ENCODE data around the gene ANKRD44.
"Not testable (repeated sequence)": the region's sequence is repeated elsewhere in the genome, so short reads cannot be mapped to it uniquely, and the experiment has no call there.

The ANKRD44 gene

DNA sequence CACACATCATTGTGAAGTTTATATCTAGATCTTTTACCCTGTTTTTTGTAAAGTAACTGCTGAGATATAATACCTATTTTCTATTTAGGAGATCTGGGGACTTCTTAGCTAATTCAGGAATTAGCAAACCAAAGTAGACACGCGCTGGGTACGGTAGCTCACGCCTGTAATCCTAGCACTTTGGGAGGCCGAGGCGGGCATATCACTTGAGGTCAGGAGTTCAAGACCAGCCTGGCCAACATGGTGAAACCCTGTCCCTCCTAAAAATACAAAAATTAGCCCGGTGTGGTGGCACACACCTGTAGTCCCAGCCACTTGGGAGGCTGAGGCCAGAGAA lies 23.0 kb downstream of the ANKRD44 start:
- DNase-seq (ENCODE audit: low spot score): not testable (repeated sequence)

DNA sequence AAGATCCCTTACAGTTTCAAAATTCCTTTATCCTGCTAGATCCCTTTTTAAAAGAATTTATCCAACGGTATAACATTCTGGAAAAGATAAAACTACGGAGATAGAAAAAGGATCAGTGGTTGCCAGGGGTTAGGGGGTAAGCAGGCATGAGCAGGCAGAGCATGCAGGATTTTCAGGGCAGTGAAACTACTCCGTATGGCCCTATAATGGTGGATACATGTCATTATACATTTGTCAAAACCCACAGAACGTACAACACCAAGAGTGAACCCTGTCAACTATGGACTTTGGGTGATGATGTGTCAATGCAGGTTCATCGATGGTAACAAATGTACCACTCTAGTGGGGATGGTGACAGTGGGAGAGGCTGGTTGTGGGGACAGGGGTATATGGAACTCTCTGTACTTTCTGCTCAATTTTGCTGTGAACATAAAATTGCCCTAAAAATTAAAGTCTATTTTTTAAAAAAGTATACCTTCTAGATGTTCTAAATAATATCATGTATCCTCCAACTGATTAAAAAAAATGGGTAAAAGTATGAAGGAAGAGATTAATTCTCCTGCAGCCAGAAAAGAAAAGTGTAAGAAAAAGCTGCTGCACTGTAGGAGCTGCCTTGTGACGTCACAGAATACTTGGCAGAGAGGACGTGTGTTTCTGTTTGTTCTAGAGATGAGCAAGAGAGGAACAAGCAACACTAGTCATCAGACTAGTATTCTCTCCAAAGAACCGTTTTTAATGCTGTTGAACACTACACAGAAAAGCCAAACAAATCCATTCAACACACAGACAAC lies 23.6 kb downstream of the ANKRD44 start:
- DNase-seq (ENCODE audit: low spot score): peak; percentile 80

DNA sequence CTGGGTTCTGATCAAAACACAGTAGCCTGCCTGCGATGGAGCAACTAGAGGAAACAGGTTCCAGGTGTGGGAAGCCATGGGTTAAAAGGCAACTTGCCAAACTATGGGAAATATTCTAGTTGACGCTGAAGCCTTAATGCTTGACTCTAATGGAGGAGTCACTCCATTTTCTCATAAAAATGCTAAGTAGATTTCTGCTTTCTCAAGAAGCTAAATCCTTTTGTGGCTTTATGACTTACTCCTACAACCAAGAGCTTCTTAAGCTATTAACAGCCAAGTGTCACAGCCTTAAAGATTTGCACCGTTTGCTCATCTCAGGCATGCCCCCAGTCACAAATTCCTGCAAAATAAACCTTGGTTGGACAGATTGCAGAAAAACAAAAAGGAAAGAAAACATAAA lies 25.2 kb downstream of the ANKRD44 start:
- DNase-seq (ENCODE audit: low spot score): no peak

DNA sequence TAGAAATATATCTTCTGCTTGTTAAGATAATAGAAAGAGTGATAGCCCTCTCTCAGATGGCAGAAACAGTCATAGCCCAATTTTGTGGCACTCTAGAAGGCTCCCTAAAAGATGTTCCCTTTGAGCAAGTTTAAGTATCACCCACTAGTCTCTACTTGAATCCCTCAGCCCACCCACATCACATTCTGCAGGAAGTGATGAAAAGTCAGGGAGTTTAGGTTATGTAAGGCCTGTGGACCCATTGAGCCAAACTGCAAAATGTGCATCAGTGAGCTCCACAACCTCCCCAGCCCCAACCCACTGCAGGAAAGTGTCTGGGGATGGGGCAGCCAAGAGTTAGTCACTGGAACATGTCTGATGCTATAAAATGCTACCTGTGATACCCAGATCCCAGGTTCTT lies 25.6 kb downstream of the ANKRD44 start:
- no peak for DNase-seq (ENCODE audit: low spot score)

DNA sequence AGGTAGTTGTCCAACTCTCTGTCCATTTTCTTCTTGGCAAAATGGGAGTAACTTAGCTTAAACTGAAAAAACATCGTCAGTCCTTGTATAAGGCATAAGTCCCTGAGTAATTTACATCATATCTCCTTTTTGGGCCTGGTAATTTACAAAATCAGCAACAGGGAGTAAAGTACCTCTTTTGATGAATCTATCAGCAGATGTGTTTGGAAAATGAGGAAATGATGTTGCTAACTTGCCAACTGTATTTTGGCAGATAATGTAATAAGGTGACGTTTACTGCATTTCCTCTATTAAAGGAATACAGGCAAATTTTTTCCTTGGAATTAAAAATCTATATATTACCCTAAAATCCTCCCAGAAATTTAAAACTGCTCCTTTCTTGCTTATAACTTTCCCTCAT lies 29.2 kb downstream of the ANKRD44 start:
- DNase-seq (ENCODE audit: low spot score): no peak

DNA sequence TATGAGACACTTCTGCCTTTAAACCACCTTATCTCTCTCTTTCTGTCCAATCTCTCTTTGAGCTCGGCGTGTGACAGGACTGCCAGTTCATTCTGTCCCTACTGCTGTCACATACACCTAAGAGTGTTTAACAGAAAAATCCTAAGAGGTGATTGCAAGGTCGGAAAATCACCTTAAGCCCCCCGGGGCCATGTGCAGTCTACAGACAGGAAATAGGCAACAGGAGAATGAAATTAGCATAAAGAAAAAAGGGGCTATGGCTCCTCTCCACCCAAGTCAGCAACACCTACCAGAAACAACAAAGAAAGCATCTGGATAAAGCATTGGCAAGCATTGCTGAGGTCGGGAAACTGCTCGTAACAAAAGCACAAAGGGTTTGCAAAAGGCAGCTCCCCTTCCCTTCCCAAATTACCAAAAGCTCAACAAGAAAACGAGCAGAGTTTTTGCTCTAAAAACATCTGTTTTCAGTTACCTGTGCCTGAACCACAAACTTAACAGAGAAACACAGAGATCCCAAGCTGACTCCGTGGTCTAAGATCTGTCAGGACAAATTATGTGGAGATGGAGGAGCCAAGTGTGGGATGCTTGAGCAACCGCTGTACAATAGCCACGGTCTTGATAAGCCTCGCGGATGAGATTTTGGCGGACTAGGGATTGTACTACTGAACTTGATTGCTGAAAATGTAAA lies 30.4 kb downstream of the ANKRD44 start:
- DNase-seq (ENCODE audit: low spot score): no peak

DNA sequence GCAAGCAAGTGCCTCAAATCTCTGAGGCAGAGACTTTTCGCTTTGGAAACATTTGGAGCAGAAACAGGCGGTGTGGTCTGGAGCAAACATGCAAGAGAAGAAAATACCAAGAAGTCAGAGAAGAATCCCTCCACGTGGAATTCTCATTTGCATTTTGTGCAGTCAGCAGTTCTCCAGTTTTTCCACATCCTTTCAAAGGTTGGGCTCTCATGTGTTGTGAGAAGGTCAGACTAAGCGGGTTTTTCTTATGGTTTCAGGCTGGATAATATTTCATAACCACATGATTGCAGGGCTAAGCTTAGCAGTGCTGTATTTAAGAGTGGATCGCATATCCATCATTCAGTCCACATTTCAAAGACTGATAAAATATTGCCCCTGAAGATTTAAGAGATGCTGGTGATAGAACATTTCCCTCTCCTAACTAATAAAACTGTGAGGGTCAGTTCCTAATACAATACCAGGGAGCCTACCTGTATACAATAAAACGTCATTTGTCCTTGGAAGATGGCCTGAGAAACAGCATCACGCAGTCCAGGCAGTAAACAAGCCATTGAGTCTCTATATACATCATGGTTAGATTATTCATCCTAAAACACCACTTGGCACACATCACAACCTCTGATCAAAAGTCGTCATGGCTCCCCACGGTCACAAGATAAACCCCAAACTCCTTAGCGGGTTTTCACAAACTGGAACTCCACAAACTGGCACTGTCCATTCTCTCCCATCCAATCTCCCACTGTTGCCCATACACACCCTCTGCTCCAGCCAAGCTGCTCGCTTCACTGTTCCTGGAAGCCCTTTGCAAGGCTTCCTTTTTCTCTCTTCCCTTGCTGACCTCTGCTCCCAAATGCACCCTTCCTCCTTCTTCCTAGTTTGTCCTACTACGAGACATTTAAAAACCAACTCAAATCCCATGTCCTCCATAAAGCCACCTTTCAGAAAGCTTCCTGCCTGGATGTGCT lies 31.5 kb downstream of the ANKRD44 start:
- DNase-seq (ENCODE audit: low spot score): no peak

DNA sequence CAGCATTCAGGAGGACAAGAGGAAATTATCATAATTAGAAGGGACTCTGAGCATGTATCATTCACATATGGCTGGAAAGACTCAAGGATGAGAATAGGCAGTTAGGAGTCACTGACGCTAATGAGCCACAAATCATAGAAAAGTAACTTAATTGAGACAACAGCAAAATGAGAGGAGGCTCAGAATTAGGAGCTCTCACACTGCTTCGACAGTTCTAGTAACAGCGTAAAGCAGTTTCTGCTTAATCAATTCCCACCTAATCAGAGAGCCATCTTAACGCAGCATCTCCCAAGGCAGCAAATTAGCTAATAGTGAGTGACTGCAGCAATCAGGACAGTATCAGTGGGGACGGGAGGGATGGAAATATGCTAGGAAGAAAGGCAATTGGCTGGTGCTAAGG lies 32.8 kb downstream of the ANKRD44 start:
- DNase-seq (ENCODE audit: low spot score): no peak

DNA sequence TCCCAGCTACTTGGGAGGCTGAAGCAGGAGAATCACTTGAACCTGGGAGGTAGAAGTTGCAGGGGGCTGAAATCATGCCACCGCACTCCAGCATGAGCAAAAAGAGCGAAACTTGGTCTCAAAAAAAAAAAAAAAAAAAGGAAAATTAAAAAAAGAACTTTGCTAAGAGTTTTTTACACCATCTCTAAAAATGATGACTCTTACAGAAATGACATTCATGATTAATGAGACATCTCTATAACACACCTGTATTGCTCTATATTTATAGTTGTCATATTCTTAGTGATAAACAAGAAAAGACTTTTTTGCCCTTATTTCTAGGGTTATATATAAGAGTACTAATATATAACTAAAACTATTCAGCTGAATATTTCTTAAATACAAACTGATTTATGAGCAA lies 34.4 kb downstream of the ANKRD44 start:
- no peak for DNase-seq (ENCODE audit: low spot score)

DNA sequence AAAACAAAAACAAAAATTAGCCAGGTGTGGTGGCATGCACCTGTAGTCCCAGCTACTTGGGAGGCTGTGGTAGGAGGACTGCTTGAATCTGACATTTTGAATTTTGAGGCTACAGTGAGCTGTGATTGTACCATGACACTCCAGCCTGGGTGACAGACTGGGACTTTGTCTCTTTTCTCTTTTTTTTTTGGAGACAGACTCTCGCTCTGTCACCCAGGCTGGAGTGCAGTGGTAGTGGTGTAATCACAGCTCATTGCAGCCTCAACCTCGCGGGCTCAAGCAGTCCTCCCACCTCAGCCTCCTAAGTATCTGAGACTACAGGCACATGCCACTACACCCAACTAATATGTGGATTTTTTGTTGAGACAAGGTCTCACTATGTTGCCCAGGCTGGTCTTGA lies 35.6 kb downstream of the ANKRD44 start:
- DNase-seq (ENCODE audit: low spot score): no peak

DNA sequence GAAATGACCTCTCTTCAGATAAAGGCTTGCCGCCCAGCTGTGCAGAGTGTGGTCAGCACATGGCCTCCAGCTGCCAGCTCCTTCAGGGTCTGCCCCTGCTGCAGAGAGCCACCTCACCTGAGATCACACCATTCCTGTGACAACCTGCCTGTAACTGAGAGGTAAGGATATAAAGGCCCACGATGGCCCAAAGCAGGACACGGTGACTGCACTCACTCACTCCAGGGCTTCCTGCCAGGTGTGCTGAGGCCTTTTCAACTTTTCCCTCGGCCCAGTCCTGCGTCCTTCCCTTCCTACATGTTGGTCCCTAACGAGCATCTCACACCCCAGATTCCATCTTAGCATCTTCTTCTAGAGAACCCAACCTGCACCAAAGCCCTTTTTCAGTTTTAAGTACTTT lies 36.2 kb downstream of the ANKRD44 start:
- DNase-seq (ENCODE audit: low spot score): no peak

DNA sequence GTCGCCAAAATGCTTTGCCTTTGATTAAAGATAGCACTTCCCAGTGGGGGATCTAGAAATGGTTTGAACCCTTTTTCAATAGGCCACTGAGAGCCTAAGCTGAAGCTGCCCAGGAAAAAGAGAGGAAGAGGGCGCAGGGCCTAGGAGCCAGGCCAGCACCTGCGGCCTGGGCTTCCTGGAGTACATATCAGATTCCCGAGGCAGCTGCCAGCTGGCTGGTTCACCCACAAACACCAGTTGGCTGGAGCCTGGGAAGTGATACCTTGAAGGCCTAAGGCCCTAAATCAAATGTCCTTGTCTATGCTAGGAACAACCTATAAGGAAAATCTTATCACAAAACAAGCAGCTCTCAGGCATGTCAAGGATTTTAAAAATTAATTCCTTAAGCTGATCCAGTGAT lies 37.1 kb downstream of the ANKRD44 start:
- DNase-seq (ENCODE audit: low spot score): no peak

DNA sequence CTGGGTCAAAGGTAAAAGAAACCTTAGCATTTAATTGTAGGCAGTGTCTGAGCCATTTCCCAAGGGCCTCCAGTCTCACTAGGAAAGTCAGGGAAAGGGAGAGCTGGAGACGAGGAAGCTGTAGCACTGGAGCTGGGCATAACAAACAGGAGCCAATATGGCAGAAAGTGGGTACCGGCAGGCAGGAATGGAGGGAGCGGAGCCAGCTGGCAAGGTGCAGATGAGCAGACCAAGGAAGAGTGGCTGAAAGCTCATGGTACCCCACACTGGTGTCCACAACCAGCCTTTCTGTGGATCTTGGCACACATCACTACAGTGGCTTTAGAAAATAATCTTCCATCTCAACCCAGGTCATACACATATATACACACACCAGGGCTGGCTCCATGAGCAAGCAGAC lies 40.0 kb downstream of the ANKRD44 start:
- no peak for DNase-seq (ENCODE audit: low spot score)

DNA sequence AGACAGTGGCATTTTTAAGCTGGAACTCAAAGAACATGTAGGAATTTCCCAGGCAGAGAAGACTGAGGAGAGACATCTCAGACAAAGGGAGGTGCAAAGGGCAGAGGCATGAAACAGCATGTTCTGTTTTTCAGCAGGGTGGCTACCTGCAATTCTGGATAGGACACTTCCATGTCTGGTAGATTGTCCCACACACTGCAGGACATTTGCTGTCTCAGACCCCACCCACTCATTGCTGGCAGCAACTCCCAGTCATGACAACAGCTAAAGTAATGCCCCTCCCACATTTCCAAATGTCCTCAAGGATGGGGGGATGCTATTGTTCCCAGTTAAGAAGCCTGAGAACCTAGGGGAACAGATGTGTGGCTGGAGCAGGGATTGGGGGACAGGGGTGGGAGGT lies 40.8 kb downstream of the ANKRD44 start:
- no peak for DNase-seq (ENCODE audit: low spot score)

DNA sequence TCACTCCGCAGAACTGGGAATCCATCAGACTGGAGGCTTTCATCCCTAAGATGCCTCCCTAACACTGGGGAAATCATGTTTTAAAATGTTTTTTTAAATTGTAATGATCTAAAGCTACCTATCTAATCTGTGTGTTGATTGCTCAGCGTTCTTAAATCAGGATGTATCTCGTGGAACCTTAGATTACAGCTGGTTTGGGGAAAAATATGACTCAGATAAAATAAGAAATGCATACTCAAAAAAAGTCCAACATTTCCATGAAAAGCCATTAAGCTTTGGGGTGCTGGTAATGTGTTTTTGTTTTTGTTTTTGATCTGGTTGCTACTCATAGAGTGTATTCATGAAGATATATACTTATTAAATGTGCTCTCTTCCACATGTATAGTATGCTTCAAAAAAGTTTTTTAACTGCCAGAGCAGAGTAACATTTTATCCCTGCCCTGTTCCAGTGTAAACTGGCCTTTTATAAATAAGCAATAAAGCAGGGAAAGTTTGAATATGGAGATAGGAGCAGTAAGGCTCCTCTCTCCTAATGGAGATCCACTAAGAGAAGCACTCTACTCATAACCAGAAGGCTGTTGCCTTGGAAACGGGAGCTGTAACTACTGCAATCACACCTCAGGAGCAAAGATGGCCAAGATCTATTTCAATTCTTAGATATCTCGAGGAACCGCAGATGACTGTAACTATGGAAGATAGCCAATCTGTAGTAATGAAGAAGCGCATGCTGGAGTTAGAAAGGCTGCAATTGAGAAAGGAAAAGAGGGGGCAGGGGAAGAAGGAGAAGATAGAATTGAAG lies 41.6 kb downstream of the ANKRD44 start:
- DNase-seq (ENCODE audit: low spot score): peak; percentile 70

DNA sequence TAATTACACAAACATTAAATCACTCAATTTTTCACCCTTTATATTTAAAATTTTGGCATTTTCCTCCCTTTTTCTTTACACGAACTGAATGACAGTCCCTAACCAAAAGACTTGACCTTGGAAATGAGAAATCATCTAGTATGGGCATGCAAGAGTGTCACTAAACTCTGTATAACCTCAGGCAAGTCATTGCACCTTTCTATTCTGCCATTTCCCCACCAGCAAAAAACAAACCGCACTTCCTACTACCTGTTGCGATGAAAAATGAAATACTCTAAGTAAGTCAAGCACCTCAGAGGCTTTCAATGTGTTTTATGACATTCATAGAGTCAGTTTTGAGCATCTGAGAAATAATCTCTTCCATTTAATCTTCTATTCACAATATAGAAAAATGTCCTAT lies 44.1 kb downstream of the ANKRD44 start:
- peak; percentile 62 for DNase-seq (ENCODE audit: low spot score)

DNA sequence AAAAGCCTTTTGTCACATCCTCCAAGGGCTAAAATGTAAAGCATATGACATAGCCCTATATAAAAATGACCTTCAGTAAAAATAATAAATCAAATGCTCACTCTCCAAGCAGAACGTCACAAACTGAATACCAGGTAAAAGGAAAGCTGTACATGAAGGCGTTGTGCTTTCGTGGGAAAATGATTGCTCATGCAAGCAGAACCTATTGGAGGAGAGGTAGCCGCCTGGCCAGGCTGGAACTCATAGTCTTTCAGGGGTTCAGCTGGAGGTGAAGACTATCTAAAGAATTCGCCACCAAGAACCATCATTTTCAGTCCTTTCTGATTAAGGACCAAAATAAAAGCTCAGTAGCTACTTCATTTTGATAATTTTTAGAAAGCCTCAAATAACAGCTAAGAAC lies 44.7 kb downstream of the ANKRD44 start:
- no peak for DNase-seq (ENCODE audit: low spot score)

DNA sequence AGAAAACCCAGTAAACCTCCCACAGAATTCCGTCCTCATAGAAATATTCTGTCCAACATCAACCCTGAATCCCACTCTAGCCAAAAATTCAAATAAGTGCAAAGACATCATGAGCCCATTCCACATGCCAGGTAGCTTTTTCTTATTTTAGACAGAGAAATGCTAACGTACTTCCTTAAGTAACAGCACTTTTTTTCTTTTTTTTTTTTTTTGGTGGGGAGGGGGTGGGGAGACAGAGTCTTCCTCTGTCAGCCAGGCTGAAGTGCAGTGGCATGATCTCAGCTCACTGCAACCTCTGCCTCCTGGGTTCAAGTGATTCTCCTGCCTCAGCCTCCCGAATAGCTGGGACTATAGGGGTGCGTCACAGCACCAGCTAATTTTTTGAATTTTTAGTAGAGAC lies 45.5 kb downstream of the ANKRD44 start:
- no peak for DNase-seq (ENCODE audit: low spot score)

DNA sequence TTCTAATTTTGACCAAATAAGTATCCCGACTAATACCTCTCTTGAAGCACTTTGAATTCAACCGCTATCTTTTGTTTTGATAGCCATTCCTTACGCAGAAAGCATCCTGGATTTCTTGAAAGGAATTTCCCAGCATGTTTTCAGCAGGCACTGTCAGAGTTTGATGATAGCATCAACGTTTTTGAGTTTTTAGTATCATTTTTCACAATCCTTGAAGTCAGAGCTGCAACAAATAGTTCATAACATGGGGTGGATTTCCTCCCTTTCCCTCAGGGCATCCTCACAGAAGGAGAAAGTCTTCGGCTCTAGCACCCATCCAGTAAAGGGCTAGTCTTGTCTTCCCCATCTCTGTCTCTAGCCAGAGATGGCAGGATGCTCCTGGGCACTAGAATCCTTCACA lies 46.2 kb downstream of the ANKRD44 start:
- no peak for DNase-seq (ENCODE audit: low spot score)

DNA sequence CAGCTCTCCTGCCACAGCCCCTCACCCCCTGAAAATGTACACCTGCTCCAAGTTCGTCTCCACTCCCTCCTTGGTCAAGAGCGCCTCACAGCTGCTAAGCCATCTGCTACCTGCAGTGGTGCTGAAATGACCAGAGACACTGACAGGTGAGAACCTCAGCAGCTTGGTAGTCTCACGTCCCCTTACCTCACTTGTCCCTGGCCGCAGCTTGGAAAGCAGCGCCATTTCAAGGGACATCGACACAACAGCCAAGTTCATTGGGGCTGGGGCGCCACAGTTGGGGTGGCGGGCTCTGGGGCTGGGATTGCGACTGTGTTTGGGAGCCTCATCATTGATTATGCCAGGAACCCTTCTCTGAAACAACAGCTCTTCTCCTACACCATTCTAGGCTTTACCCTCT lies 47.5 kb downstream of the ANKRD44 start:
- DNase-seq (ENCODE audit: low spot score): no peak

DNA sequence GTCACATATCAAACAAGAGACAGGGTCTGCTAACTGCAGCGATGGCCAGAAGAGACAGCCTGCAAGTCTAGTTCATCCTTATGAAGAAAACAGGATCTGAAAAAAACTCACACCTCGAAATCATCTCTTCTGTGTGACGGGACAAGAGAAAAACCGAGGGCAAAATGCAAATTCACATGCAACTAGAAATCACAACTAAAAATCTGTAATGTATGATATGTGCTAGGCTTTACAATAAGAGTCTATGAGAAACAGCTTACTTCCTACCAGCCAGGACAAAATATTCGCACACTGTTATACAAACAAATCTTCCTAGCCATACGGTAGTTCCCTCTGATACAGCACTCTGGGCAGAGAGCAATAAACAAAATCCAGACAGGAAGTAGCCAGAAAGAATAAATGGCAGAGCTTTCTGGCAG lies 48.8 kb downstream of the ANKRD44 start:
- no peak for DNase-seq (ENCODE audit: low spot score)

DNA sequence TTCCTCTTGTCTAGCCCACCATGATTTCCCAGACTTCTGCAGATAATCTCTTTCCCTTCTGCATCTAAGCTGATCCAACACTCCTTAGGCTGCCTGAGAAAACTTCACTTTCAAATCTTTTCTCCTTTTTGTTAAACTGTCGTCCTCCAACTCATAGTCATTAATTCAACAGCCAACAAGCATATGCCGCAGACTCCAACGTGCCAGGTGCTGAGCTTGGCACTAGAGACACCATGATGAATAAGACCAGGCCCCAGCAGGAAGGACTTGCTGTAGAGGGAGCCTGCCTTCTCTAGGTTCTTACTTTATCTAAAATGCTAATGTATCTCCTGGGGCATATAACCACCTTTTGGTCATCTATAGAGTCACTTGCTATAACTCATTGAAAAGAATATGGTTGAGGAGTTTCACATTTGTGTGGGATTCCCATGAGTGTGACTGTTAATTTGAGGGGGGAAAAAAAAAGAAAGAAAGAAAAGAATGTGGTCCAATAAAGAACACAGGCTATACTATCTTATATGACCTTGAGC lies 51.0 kb downstream of the ANKRD44 start:
- no peak for DNase-seq (ENCODE audit: low spot score)

Data from CD4-positive, alpha-beta T cell treated with Interleukin-2 at 100 ng/mL for 4 hours (primary cell).